Endothelial cell of umbilical vein (primary cell): ENCODE measurements around the gene SMAD7.

ENCODE experiments used
- EZH2 ChIP-seq: IDR thresholded peaks from 2 replicates; pipeline ENCODE4 v1.6.1; 2012; ENCODE audit warnings: borderline replicate concordance, low read depth, mild to moderate bottlenecking, moderate library complexity, low read length, inconsistent platforms; ENCODE audit not compliant: severe bottlenecking
- POLR2A ChIP-seq: IDR thresholded peaks from 2 replicates; pipeline ENCODE4 v1.6.1; 2012; ENCODE audit warnings: low read depth, mild to moderate bottlenecking, control low read depth, low read length
- POLR2AphosphoS5 ChIP-seq: IDR thresholded peaks from 2 replicates; pipeline ENCODE4 v1.6.1; 2012; ENCODE audit warnings: low read depth, mild to moderate bottlenecking, control low read depth, low read length, moderate library complexity; ENCODE audit not compliant: insufficient read depth
- TF ChIP-seq, protein P1 (sequence below), 2 donors: IDR thresholded peaks; 1 replicate in 1 of 2; 2 replicates in 1 of 2; pipeline ENCODE4 v1.5.1; 2011; ENCODE audit warnings: low read length in 2 of 2, mild to moderate bottlenecking in 2 of 2, moderate library complexity in 2 of 2, control low read depth in 1 of 2, inconsistent platforms in 1 of 2, low read depth in 1 of 2; ENCODE audit not compliant: insufficient read depth in 1 of 2; ENCODE audit errors: extremely low read depth in 1 of 2

DNA sequence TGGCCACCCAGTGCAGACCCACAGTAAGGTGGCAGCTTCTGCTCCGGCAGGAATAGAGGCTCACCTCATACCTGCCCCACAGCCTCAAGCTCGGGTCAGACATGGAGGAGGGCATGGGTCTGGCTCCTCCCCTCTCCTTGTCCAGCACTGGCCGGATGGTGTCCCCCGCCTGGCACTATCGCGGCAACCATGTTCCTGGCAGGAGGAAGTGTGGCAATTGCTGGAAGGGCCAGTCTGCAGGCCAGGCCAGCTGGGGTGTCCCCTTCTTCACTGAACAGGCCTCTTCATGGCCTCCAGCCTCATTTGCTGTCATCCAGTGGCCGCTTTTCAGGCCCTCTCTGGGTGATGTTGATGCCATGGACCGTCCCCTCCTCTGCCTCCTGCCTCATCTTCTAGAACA is 41.4 kb upstream of the SMAD7 start:
- TF ChIP-seq EZH2 = no peak
- TF ChIP-seq, protein P1, sequence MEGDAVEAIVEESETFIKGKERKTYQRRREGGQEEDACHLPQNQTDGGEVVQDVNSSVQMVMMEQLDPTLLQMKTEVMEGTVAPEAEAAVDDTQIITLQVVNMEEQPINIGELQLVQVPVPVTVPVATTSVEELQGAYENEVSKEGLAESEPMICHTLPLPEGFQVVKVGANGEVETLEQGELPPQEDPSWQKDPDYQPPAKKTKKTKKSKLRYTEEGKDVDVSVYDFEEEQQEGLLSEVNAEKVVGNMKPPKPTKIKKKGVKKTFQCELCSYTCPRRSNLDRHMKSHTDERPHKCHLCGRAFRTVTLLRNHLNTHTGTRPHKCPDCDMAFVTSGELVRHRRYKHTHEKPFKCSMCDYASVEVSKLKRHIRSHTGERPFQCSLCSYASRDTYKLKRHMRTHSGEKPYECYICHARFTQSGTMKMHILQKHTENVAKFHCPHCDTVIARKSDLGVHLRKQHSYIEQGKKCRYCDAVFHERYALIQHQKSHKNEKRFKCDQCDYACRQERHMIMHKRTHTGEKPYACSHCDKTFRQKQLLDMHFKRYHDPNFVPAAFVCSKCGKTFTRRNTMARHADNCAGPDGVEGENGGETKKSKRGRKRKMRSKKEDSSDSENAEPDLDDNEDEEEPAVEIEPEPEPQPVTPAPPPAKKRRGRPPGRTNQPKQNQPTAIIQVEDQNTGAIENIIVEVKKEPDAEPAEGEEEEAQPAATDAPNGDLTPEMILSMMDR (IDR thresholded peaks at IDR 0.05; ENCODE audit: extremely low read depth in 1 of 2, insufficient read depth in 1 of 2, low read depth in 1 of 2, low read length in 2 of 2) = no peak
- TF ChIP-seq POLR2AphosphoS5 = no peak
- TF ChIP-seq POLR2A = no peak
